ENCODE data around the gene SERPINA4.

SERPINA4 gene

GRCh38 chr14:94544726-94545125, 16.5 kb upstream of the SERPINA4 start:
- Histone ChIP-seq H3K4me1 (ENCODE audit: control insufficient read depth, low read length) (no peaks in the 10 kb centered on the region), H3K9me2 (replicated peaks; ENCODE audit: control insufficient read depth, low read length) (no peaks in the 10 kb centered on the region), H3F3A (ENCODE audit: control insufficient read depth, insufficient read depth) (no peaks in the 10 kb centered on the region), H3K27me3 (ENCODE audit: control insufficient read depth, low read length) (no peaks in the 10 kb centered on the region; the same call in 1 of the 2 replicates), H3K9me3 (ENCODE audit: control insufficient read depth, insufficient read depth, low read length) (no peaks in the 10 kb centered on the region), H3K4me3 (ENCODE audit: low read length) (no peak overlapping the region), H3K4me2 (ENCODE audit: low read length) (no peak overlapping the region), H3K36me3 (ENCODE audit: control insufficient read depth, low read length) (no peaks in the 10 kb centered on the region), H3K27ac (ENCODE audit: low read depth, low read length) (no peak overlapping the region), H3K79me2 (ENCODE audit: control insufficient read depth, low read length) (no peaks in the 10 kb centered on the region), H4K20me1 (ENCODE audit: control insufficient read depth, insufficient read depth, low read depth, low read length) (no peaks in the 10 kb centered on the region)
- TF ChIP-seq CTCF (IDR thresholded peaks at IDR 0.05; ENCODE audit: low read depth, low read length, poor library complexity, severe bottlenecking) (no peak), EZH2phosphoT487 (IDR thresholded peaks at IDR 0.05; ENCODE audit: borderline replicate concordance, low read length) (no peak)

GRCh38 chr14:94545131-94545841, 16.0 kb upstream of the SERPINA4 start:
- no peak overlapping the region for H3K27ac ChIP-seq (ENCODE audit: low read depth, low read length)
- no peaks in the 10 kb centered on the region for H3F3A ChIP-seq (ENCODE audit: control insufficient read depth, insufficient read depth)
- H4K20me1 ChIP-seq (ENCODE audit: control insufficient read depth, insufficient read depth, low read depth, low read length): no peaks in the 10 kb centered on the region
- H3K4me2 ChIP-seq (ENCODE audit: low read length): no peak overlapping the region
- no peak overlapping the region for H3K4me3 ChIP-seq (ENCODE audit: low read length)
- no peaks in the 10 kb centered on the region for H3K9me2 ChIP-seq (replicated peaks; ENCODE audit: control insufficient read depth, low read length)
- no peaks in the 10 kb centered on the region for H3K36me3 ChIP-seq (ENCODE audit: control insufficient read depth, low read length)
- H3K9me3 ChIP-seq (ENCODE audit: control insufficient read depth, insufficient read depth, low read length): no peaks in the 10 kb centered on the region
- no peaks in the 10 kb centered on the region for H3K4me1 ChIP-seq (ENCODE audit: control insufficient read depth, low read length)
- H3K79me2 ChIP-seq (ENCODE audit: control insufficient read depth, low read length): no peaks in the 10 kb centered on the region
- no peaks in the 10 kb centered on the region for H3K27me3 ChIP-seq (ENCODE audit: control insufficient read depth, low read length)
- TF ChIP-seq EZH2phosphoT487 (IDR thresholded peaks at IDR 0.05; ENCODE audit: borderline replicate concordance, low read length) (no peak), CTCF (IDR thresholded peaks at IDR 0.05; ENCODE audit: low read depth, low read length, poor library complexity, severe bottlenecking) (no peak)

- Histone ChIP-seq H3K4me3 (ENCODE audit: low read length) (no peak overlapping the region), H3K79me2 (ENCODE audit: control insufficient read depth, low read length) (no peaks in the 10 kb centered on the region), H3K4me1 (ENCODE audit: control insufficient read depth, low read length) (no peaks in the 10 kb centered on the region), H3K4me2 (ENCODE audit: low read length) (no peak overlapping the region), H3K9me3 (ENCODE audit: control insufficient read depth, insufficient read depth, low read length) (no peaks in the 10 kb centered on the region), H3F3A (ENCODE audit: control insufficient read depth, insufficient read depth) (no peaks in the 10 kb centered on the region), H3K36me3 (ENCODE audit: control insufficient read depth, low read length) (no peaks in the 10 kb centered on the region), H3K9me2 (replicated peaks; ENCODE audit: control insufficient read depth, low read length) (no peaks in the 10 kb centered on the region), H3K27ac (ENCODE audit: low read depth, low read length) (no peak overlapping the region), H3K27me3 (ENCODE audit: control insufficient read depth, low read length) (no peaks in the 10 kb centered on the region; the same call in none of the 2 replicates), H4K20me1 (ENCODE audit: control insufficient read depth, insufficient read depth, low read depth, low read length) (no peaks in the 10 kb centered on the region)
- no peak for TF ChIP-seq EZH2phosphoT487 (IDR thresholded peaks at IDR 0.05; ENCODE audit: borderline replicate concordance, low read length)
- no peak for TF ChIP-seq CTCF (IDR thresholded peaks at IDR 0.05; ENCODE audit: low read depth, low read length, poor library complexity, severe bottlenecking)
These were observed 14.0 kb upstream of the SERPINA4 start for GRCh38 chr14:94547151-94547680.
